Measurements from ENCODE around the gene RNASE12.
"Not testable (repeated sequence)": the region's sequence is repeated elsewhere in the genome, so short reads cannot be mapped to it uniquely, and the experiment has no call there.

The RNASE12 gene

DNA sequence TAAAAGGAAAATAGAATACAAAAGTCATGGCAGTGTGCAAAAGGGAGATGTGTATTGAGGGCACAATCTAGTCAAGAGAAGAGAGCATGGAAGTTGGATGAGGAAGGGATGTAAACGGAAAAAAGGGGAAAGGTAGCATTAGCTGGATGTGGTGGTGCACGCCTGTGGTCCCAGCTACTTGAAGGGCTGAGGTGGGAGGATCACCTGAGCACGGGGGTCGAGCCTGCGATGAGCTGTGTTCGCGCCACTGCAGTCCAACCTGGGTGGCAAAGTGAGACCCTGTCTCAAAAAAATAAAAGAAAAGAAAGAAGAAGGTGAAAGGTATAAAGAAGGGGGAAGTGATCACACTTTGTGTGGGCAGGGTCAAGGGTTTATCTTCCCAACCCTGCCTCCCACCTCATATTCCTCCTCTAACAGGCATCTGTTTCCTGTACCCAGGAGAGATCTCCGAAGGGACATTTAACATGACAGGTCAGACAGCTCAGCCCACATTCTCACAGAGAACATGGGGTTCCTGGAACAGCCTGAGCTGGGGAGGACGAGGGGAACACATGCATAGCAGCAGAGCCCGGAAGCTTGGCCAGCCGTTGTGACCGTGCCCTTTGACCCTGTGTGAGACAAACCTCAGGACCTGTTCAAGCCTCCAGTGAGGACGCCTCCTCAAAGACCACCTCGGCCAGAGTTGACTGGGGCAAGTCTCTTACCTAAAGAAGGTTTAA, 12.2 kb downstream of the RNASE12 start:
- DNase-seq: no peak

DNA sequence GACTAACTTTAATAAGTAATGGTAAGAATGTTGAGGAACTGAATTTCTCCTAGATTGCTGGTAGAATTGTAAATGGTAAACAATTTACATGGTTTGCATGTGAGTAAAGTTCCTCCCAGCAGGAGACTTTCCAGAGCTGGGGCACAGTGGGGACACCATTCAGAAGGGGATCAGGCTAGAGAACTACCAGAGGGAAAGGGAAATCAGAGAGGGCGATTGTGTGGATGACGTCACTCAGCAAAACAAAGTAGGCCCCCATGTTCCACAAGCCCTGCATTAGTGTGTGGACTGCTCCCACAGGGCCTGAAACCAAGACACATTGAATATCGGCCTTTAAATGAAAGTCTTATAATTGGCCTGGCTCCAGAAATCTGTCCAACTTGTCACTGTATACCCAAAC, 12.9 kb downstream of the RNASE12 start:
- no peak for DNase-seq

DNA sequence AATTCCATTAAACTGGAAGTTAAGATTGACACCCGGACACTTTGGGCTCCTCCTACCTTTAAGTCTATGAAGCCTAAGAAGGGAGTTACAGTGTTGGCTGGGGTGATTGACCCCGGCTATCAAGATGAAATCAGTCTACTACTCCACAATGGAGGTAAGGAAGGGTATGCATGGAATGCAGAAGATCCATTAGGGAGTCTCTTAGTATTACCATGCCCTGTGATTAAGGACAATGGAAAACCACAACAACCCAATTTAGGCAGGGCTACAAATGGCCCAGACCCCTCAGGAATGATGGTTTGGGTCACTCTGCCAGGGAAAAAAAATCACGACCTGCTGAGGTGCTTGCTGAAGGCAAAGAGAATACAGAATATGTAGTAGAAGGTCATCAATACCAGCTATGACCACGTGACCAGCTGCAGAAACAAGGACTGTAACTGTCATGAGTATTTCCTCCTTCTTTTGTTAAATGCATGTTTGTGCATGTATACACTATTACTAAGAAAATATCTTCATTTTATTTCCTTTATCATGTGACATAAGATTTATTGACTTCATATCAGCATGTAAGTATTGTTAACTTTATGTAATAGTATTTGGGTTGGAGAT, 18.7 kb downstream of the RNASE12 start:
- DNase-seq: not testable (repeated sequence)

DNA sequence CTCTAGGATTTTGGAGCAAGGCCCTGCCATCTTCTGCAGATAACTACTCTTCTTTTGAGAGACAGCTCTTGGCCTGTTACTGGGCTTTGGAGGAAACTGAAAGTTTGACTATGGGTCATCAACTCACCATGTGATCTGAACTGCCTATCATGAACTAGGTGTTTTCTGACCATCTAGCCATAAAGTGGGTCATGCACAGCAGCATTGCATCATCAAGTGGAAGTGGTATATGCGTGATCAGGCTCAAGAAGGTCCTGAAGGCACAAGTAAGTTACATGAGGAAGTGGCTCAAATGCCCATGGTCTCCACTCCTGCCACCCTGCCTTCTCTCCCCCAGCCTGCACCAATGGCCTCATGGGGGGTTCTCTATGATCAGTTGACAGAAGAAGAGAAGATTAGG, 20.5 kb downstream of the RNASE12 start:
- DNase-seq: not testable (repeated sequence)

DNA sequence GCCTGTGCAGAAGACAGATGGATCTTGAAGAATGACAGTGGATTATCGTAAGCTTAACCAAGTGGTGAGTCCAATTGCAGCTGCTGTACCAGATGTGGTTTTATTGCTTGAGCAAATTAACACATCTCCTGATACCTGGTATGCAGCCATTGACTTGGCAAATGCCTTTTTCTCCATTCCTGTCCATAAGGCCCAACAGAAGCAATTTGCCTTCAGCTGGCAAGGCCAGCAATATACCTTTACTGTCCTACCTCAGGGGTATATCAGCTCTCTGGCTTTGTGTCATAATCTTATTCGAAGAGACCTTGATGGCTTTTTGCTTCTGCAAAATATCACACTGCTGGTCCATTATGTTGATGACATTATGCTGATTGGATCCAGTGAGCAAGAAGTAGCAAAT, 21.3 kb downstream of the RNASE12 start:
- not testable (repeated sequence) for DNase-seq

DNA sequence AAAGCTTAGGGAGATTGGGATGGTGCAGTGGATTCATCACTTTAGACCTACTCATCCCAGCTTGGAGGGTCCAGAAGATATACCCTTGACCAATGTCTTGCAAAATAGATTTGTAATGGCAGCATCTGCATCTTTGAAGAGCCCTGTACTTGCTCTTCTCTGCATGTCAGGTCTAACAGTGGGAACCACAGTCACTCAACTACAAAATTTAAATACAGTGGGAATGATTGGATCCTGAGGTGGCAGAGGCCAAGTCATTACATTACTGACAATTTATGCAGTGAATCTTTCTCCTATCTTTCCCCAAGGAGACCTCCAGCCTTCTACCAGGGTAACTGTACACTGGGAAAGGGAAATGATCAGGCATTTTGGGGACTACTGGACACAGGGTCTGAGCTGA, 22.1 kb downstream of the RNASE12 start:
- no peak for DNase-seq

DNA sequence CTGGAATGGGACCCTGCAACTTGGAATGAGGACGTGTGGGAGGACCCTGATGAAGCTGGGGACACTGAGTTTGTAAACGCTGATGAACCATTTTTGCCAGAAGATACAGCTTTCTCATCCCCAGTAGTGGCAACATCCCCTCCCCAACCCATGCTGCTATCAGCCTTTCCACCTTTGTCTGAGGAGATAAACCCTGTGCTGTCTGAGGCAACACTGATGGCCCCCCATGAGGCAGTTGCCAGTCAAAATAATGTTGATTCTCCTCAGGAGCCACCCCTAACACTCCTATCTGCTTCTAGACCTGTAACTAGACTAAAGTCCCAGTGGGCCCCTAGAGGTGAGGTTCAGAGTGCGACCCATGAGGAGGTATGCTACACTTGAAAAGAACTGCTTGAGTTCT, 22.8 kb downstream of the RNASE12 start:
- no peak for DNase-seq

DNA sequence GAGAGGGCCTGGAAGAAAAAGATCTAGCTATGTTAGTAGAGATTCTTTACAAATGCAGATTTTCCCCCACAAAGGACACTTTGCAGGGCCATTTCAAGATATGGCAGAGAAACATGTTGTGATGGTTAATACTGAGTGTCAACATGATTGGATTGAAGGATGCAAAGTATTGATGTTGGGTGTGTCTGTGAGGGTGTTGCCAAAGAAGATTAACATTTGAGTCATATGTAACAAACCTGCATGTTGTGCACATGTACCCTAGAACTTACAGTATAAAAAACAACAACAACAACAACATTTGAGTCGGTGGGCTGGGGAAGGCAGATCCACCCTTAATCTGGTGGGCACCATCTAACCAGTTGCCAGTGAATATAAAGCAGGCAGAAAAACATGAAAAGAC, 24.0 kb downstream of the RNASE12 start:
- DNase-seq: not testable (repeated sequence)

DNA sequence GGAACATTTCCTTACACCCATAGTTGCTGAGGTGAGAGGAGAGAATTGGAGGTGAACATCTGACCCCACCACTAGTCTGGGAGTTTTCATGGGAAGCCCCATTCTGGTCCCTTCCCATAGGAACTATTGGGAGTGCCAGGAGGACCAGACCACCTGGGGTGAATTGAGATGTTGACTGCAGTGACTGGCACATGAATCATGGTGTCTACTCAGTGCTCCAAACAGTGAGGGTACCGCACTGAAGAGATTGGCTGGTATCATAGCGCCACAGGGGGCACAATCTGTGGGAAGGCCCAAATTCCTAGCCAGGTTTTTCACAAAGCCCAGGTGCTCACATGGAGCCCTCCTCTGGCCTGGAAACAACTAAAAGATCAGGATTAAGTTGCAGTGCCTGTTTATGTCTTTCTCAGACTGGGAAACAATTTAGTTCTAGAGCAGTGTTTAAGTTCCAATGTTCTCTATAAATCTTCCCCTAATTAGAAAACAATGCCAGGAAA, 26.6 kb downstream of the RNASE12 start:
- no peak for DNase-seq

DNA sequence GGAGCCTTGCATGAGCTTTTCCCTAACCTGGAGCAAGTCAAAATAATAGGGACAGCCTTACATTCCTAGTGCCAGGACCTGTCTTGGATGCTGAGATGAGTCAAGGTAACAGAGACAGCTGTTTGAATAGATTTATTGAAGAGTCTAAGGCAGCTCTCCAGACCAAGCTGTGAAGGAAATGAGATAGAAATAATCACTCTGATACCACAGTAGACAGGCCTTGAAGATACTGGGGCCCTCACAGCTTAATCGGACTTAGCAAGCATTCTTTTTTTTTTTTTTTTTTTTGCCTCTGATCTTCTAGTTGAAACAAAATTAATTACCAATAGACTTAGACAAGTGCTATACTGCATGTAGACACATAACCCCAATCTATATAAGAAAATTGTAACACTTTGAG, 27.2 kb downstream of the RNASE12 start:
- no peak for DNase-seq

DNA sequence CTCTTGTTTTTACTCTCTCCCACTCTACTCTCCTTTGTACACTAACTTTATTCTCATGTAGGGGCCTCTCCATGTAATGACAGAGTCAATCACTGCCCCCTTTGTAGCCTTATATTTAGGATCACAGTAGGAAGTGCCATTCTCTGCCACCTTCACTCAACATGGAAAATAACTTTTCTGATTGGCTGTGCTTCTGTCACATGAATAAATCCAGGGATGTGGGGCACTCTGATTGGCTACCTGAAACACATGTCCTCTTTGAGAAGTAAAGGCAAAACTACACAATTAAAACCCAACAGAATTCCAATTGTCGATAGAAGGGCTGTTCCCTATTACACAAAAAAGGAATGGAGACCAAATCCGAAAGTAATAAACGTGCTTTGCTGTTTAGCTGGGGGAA, 30.2 kb downstream of the RNASE12 start, which contains the start of gene RNASE9:
Gene RNASE9 (minus strand): TSS at position 87 of the 400 bp plus-strand sequence.
- no peak for DNase-seq

DNA sequence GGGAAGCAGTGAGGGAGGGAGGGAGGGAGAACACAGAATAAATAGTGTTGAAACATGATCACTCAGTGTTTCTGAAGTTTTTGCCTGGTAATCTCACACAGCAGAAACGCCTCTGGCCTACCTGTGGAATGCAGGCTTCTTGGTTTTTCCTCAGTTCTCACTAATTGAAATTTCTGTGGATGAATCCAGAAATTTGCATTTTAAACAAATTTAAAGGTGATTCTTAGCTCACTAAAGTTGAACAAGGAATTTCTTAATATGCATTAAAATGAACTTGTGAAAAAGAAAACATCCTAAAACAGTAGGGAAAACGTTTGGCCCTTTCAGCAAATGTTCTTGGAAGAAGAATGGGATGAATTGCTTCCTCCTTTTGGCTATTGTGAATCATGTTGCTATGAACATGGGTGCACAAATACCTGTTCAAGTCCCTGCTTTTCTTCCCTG, 31.7 kb downstream of the RNASE12 start:
- DNase-seq: no peak

DNA sequence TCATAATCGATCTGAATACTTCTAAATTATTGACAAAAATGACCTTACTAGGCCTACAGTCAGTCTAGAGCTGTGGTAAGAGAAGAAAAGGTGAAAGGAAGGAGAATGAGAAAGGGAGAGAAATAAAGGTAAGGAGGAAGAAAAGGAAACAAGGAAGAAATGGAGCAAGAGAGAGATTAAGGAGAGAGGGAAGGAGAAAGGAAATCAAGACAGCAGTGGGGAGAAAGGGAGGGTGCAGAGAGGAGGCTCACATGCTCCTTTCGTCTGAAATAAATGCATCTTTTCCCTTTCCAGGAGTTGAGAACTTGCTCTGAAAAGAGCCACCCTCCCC, 34.0 kb downstream of the RNASE12 start:
- no peak for DNase-seq

DNA sequence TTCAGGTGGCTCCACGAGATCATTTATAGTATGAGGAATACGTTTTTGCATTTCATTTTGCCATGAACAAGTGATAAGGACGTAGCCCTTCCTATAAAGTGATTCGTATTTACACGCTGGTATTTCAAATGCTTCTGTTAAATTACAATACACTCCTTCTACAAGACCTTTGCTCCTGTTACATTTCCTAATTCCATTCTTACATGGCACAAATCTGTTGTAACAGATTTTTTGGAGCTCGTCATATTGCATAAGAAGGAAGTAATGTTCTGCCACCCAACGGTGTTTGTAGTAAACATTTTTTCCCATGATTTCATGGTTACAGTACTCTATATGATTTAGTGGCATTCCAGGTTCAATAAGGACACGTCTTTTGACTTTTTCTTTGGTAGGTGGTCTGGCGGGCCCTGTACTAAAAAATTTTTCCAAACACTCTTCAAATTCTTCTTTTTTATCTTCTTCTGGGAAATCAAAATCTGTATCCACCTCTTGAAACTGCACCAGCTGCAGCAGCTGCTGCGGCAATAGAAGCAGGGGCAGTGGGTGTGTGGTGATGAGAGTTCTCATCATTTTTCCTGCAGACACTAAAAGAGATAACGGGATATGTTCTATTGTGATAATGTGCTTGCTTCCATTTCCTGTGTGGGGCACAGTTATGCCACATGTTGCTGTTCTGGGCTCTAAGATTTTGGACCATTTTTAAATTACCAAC, 34.5 kb downstream of the RNASE12 start:
- DNase-seq: no peak

DNA sequence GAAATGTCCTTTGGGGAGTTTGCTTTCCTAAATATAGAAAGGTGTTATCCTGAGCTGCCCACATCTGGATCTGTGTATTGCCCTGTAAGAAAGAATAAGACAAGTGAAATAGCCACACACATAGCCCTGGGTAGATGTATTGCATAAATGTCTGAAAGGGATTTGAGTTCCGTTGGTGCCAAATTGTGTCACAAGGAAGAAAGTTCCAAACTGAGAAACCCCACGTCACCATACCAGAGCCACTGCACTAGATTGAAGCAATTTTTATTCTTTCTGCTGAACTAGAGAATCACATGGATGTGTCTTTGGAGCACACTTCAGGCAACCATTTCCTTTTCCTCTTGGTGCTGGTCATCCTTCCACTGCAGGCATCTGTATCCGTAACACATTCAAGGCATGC, 35.3 kb downstream of the RNASE12 start:
- DNase-seq: no peak

DNA sequence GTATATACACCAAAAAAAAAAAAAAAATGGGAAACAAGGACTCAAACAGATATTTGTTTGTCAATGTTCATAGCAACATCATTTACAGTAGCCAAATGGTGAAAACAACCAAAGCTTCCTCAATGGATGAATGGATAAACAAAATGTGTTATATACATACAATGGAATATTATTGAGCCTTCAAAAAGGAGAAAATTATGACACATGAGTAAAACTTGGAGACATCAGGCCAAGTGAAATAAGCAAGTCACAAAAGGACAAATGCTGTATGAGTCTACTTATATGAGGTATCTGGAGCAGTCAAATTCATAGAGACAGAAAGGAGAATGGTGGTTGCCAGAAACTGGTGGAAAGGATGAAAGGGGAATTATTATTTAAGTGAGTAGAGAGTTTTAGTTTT, 38.2 kb downstream of the RNASE12 start:
- DNase-seq: no peak

DNA sequence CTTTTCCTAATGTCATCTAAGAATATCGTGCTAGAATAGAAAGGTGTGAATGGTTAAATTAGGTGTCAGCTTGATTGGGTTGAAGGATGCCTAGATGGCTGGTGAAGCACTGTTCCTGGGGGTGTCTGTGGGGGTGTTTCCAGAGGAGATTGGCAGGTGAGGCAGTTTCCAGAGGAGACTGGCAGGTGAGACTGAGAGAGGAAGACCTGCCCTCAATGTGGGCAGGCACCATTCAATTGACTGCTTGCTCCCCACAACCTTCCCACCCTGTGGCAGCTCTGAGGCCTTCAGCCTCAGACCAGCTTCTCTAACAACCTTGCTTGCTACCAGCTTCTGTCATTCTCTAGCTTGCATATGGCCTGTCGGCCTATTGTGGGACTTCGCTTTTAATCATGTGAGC, 39.6 kb downstream of the RNASE12 start:
- no peak for DNase-seq

DNA sequence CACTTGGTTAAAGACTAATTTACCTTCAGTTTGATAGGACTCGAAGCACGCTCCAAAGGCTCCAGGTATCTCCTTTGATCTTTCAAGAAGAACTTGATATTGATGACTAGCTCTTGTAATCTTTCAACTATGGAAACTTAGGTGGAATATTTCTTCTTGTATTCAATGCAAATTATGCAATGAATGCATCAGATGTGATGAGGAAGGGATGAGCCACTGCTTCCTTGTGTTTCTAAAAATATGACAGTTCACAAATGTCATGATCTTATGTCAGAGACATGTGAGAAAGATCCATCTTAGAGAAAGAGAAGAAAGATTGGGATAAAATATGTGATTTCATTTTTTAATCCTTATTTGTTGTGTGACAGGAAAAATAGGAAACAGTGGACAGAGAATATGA, 40.2 kb downstream of the RNASE12 start:
- no peak for DNase-seq

DNA sequence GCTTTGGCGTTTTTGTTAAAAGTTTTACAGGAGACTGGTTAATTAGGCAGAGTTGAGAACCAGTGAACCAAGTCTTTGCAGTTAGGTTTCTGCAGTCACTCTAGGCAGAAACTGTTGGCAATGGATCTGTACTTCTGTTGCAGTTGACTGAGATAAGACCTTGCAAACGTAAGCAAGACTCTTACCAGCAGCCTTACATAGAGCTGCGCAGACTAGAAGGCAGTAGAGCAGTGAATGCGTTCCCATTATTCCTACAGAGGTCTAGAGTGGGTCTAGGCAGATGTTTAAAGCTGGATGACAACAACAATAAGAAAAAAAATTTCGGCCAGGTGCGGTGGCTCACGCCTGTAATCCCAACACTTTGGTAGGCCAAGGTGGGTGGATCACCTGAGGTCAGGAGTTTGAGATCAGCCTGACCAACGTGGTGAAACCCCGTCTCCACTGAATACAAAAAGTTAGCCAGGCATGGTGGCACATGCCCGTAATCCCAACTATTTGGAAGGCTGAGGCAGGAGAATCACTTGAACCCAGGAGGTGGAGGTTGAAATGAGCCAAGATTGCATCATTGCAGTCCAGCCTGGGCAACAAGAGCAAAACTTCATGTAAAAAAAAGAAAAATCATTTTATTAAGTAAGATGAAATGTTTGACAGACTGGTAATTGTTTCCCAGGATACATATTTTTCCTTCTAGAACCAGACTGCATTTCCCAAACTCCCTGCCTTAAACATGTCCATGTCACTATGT, 42.6 kb downstream of the RNASE12 start:
- no peak for DNase-seq

DNA sequence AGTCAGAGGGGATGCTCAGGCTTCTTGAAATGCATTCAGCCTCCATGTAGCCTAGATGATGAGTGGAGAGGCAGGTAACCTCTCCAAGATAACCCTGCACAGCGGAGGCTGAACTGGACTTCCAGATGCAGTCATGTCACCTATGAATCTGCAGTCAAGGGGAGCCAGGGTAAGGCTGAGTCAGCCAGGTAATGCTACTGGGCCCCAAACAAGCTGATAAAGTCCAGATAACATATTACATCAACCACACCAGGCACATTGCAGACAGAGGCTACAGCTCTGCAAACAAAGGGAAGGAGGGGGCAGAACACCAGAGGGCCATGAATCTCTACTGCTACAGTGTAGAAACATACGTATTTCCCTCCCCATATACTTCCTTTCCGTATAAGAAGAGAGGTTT, 44.3 kb downstream of the RNASE12 start:
- DNase-seq: no peak
